Panc1 (cell line): Measurements from ENCODE around the gene SENP7.

ENCODE experiments used
- POLR2AphosphoS5 ChIP-seq: IDR thresholded peaks from 2 replicates; pipeline ENCODE4 v1.6.1; 2012; ENCODE audit warnings: mild to moderate bottlenecking, low read depth, low read length, moderate library complexity
- SIN3A ChIP-seq: IDR thresholded peaks from 2 replicates; pipeline ENCODE4 v1.6.1; 2012; ENCODE audit warnings: low read depth, mild to moderate bottlenecking, low read length, moderate library complexity, borderline replicate concordance; ENCODE audit not compliant: insufficient read depth
- TCF7L2 ChIP-seq: IDR thresholded peaks from 2 replicates; pipeline ENCODE4 v1.6.1; 2011; ENCODE audit warnings: mild to moderate bottlenecking, low read depth, low read length, inconsistent platforms
- TF ChIP-seq, protein P1 (sequence below): fragments of 450-650 bp; IDR thresholded peaks from 2 replicates; pipeline ENCODE4 v1.5.1; 2017; ENCODE audit warnings: mild to moderate bottlenecking

DNA sequence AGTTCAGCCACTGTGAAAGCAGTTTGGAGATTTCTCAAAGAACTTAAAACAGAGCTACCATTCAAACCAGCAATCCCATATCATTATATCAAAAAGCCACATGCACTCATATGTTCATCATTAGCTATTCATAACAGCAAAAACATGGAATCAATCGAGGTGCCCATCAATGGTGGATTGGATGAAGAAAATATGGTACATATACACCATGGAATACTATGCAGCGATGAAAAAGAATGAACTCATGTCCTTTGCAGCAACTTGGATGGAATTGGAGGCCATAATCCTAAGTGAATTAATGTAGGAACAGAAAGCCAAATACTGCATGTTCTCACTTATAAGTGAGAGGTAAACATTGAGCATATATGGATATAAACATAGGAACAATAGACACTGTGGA is 224.7 kb downstream of the SENP7 start:
- TF ChIP-seq, protein P1, sequence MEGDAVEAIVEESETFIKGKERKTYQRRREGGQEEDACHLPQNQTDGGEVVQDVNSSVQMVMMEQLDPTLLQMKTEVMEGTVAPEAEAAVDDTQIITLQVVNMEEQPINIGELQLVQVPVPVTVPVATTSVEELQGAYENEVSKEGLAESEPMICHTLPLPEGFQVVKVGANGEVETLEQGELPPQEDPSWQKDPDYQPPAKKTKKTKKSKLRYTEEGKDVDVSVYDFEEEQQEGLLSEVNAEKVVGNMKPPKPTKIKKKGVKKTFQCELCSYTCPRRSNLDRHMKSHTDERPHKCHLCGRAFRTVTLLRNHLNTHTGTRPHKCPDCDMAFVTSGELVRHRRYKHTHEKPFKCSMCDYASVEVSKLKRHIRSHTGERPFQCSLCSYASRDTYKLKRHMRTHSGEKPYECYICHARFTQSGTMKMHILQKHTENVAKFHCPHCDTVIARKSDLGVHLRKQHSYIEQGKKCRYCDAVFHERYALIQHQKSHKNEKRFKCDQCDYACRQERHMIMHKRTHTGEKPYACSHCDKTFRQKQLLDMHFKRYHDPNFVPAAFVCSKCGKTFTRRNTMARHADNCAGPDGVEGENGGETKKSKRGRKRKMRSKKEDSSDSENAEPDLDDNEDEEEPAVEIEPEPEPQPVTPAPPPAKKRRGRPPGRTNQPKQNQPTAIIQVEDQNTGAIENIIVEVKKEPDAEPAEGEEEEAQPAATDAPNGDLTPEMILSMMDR = no peak
- TF ChIP-seq POLR2AphosphoS5 (no peak), TCF7L2 (no peak), SIN3A (no peak)
